Activated CD4-positive, alpha-beta T cell treated with anti-CD3 and anti-CD28 coated beads, Interleukin-2, Interleukin-4, amounts not matched to agents 100 ng/mL and 50 ng/mL, durations not matched to agents 16 hours and 8 hours (primary cell): ENCODE data around the gene CHRNA4.

Experiments
- DNase-seq: peaks from one replicate; pipeline ENCODE4 v3.0.0-alpha.2; 2020; ENCODE audit warnings: low spot score

CHRNA4 gene

GRCh38 chr20:63360850-63361518 lies at the start of gene CHRNA4:
CHRNA4 (minus strand) TSS chr20:63361349; CDS start chr20:63361165, 184 bp downstream.
- DNase-seq = no peak

GRCh38 chr20:63409834-63410435 lies 48.8 kb upstream of the CHRNA4 start:
- no peak for DNase-seq

- DNase-seq = no peak
Measured at GRCh38 chr20:63409066-63409833, 48.1 kb upstream of the CHRNA4 start.

- no peak for DNase-seq
Measured at GRCh38 chr20:63408684-63409046, 47.5 kb upstream of the CHRNA4 start.

GRCh38 chr20:63407928-63408683 lies 47.0 kb upstream of the CHRNA4 start:
- DNase-seq = no peak

GRCh38 chr20:63406617-63407245 lies 45.6 kb upstream of the CHRNA4 start:
- DNase-seq = no peak

- no peak for DNase-seq
Measured at GRCh38 chr20:63406011-63406410, 44.9 kb upstream of the CHRNA4 start.

GRCh38 chr20:63405102-63405730 lies 44.1 kb upstream of the CHRNA4 start:
- DNase-seq = no peak

- no peak for DNase-seq
Measured at GRCh38 chr20:63404129-63405085, 43.3 kb upstream of the CHRNA4 start.

- no peak for DNase-seq
Measured at GRCh38 chr20:63403403-63404105, 42.4 kb upstream of the CHRNA4 start.

- DNase-seq = no peak
Measured at GRCh38 chr20:63402860-63403220, 41.7 kb upstream of the CHRNA4 start.

GRCh38 chr20:63402181-63402859 lies 41.2 kb upstream of the CHRNA4 start:
- no peak for DNase-seq

- DNase-seq = no peak
Measured at GRCh38 chr20:63401384-63402110, 40.4 kb upstream of the CHRNA4 start.

- no peak for DNase-seq
Measured at GRCh38 chr20:63400486-63401210, 39.5 kb upstream of the CHRNA4 start.

GRCh38 chr20:63399596-63400375 lies 38.6 kb upstream of the CHRNA4 start:
- DNase-seq = no peak

- no peak for DNase-seq
Measured at GRCh38 chr20:63398744-63399514, 37.8 kb upstream of the CHRNA4 start.
